GM13977 (cell line): ENCODE results near the gene TMEM116.

Experiments used
- DNase-seq: peaks from one replicate; pipeline ENCODE4 v3.0.0; 2012; ENCODE audit warnings: low spot score
- in situ Hi-C: fragments of 300-500 bp; cut with MboI; formaldehyde crosslinking; loops from one replicate; pipeline ENCODE4 v1.12.0; 2022; ENCODE audit warnings: low sequenced_read_pairs, low pct_unique_long_range_greater_than_20kb, mixed read lengths, inconsistent platforms; ENCODE audit not compliant: unreplicated experiment
- TF ChIP-seq, protein P1 (sequence below): IDR thresholded peaks from 2 replicates; pipeline ENCODE4 v1.5.1; 2012; ENCODE audit warnings: mild to moderate bottlenecking, control low read depth; ENCODE audit not compliant: insufficient read depth; ENCODE audit errors: extremely low read depth, missing control alignments

Gene TMEM116

DNA sequence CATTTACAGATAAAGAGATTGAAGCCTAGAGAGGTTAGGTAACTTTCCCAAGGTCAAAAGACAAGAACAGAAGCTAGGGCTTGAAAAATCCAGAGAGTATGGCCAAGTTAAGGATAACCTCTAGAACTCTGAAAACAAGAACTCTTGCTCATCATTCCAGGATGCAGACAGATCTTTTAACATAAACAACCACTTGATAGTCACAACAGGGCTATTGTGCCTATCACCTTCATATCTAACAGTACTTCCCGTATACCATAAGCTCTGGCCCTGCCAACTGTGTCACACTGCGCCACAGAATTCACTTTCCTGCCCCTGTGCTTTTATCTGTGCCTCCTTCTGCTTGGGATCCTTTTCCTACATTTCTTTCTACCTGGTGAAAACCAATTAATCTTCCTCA, 18.5 kb upstream of the TMEM116 start:
- TF ChIP-seq, protein P1, sequence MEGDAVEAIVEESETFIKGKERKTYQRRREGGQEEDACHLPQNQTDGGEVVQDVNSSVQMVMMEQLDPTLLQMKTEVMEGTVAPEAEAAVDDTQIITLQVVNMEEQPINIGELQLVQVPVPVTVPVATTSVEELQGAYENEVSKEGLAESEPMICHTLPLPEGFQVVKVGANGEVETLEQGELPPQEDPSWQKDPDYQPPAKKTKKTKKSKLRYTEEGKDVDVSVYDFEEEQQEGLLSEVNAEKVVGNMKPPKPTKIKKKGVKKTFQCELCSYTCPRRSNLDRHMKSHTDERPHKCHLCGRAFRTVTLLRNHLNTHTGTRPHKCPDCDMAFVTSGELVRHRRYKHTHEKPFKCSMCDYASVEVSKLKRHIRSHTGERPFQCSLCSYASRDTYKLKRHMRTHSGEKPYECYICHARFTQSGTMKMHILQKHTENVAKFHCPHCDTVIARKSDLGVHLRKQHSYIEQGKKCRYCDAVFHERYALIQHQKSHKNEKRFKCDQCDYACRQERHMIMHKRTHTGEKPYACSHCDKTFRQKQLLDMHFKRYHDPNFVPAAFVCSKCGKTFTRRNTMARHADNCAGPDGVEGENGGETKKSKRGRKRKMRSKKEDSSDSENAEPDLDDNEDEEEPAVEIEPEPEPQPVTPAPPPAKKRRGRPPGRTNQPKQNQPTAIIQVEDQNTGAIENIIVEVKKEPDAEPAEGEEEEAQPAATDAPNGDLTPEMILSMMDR: no peak
- in situ Hi-C loops: no loop called here

DNA sequence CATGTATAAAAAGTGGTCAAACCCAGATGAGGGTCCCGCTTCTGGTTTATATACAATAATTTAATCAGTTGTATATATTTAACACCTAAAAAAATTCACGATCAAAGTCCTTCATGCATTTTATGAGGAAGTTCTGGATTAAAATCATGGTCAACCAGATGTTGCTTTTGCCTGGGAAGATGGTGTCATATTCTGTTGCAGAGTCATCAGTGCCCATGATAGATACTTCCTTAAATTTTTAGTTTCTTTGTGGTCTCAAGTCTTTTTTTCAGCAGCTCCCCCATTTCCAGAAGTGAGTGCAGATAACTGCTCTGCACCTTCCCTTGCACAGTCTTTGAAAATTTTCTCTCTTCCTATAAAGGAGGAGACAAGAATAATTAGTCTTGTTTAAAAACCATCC, 16.3 kb upstream of the TMEM116 start:
- TF ChIP-seq, protein P1: no peak
- DNase-seq: no peak
- in situ Hi-C loops: no loop called here

More for the DNA sequence above, 18.5 kb upstream of the TMEM116 start:
- no peak for DNase-seq

DNA sequence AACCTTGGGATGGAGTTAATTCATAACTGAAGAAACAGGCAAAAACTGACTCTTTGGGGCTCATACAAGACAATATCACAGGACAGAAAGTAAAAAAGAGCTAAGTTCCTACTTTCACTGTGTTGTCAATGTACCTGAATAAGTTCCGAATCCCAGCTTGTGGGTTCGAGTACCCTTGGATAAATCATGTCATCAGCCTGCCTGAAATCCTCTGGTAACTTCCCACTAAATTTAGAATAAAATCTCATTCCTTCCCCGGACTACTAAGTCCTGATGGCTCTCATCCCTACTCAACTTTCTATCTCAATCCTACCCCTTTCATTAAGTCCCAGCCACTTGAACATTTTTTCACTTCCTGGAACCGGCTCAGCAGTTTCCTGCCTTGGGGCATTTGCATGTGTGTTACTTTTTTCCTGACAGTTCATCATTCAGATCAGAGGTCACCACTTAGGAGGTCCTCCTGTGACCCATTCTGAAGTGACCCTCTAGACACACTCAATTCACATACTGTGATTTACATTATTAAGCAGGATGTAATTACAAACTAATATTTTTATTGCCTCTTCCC, 12.9 kb upstream of the TMEM116 start:
- in situ Hi-C loops: no loop called here
- TF ChIP-seq, protein P1: no peak

DNA sequence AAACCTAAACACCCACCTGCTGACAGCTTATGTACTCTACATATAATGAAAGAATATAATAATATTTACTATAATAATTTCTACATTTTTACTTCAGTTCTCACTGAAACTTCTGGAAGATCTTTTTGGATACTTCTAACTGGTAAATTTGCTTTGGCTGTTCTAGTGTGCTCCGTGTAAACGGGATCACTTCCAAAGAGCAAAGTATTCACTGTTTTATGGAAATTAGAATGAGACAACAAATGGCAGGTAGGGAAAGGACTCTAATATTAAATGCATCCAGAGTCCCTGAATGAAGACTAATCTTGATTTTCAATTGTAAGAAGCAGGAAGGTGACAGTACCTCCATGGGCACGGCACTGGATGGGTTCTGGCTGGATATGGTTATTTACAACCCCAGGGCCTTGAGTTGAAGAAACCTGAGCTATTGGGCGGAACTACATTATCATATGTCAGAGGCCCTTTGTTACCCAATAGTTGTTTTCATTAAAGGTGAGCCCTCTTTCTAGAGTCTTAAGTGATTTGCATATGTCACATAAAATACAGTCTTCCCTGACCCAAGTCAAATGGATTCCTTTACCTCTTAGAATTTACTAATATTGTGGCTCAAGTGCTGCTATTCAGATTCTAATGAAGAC, 10.9 kb upstream of the TMEM116 start:
- TF ChIP-seq, protein P1: no peak
- in situ Hi-C loops: no loop called here
- DNase-seq: no peak

More for the DNA sequence above, 12.9 kb upstream of the TMEM116 start:
- DNase-seq: no peak

DNA sequence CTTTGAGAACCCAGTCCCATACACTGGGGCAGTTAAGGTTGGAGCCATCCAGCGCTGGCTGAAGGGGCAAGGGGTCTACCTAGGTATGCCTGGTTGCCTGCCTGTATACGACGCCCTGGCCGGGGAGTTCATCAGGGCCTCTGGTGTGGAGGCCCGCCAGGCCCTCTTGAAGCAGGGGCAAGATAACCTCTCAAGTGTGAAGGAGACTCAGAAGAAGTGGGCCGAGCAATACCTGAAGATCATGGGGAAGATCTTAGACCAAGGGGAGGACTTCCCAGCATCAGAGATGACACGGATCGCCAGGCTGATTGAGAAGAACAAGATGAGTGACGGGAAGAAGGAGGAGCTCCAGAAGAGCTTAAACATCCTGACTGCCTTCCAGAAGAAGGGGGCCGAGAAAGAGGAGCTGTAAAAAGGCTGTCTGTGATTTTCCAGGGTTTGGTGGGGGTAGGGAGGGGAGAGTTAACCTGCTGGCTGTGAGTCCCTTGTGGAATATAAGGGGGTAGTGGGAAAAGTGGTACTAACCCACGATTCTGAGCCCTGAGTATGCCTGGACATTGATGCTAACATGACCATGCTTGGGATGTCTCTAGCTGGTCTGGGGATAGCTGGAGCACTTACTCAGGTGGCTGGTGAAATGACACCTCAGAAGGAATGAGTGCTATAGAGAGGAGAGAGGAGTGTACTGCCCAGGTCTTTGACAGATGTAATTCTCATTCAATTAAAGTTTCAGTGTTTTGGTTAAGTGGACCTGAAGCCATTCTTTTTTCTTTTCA, 9.5 kb upstream of the TMEM116 start:
- in situ Hi-C loops: no loop called here
- DNase-seq: no peak
- TF ChIP-seq, protein P1: no peak

DNA sequence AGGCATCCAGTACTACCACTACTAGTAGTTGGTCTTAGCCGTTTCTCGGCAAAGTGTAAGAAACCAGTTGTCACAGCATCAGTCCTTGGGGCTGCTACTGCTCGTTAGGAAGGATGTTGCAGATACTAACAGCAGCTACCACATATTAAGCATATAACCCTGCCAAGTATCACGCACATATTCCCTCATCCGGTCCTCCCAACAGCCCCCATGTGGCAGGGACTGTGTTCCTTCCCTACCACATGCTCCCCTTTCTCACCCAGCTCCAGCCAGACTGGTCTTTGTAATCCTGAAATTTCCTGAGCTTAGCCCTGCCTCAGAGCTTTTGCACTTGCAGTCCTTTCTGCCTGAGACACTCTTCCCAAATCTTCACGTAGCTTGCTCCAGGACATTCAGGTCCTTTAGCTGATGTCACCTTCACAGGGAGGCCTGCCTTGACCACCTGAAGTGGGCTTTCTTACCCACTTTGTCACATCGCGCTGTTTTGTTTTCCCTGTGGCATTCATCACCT, 8.0 kb upstream of the TMEM116 start:
- DNase-seq: no peak
- TF ChIP-seq, protein P1: no peak
- in situ Hi-C loops: no loop called here
